GM12878 (cell line): Measurements from ENCODE around the gene SORCS2. TPM values are rescaled to one million over a fixed set of nuclear protein-coding genes. Genes with fewer than 3 reads are reported as not detected.

Source experiments
- ATAC-seq: fragments of 200-7000 bp; cut with Tn5 transposase; 3 replicates; pipeline ENCODE4 v1.9.1; 2020; ENCODE audit warnings: mild to moderate bottlenecking, moderate library complexity
- BruUV-seq: library from RNA; stranded (reverse); fragments of 400-500 nt; replicated peaks from 2 replicates; lab custom pipeline; 2021; lab: Mats Ljungman, UMichigan
- CTCF ChIA-PET: fragments of 300-600 bp; sonication (Branson Sonifier 250); formaldehyde crosslinking; extraction: SDS; loops from one replicate; lab custom pipeline; 2021; ENCODE audit warnings: inconsistent platforms; lab: Yijun Ruan, JAX
- POLR2A ChIA-PET: fragments of 350-600 bp; formaldehyde crosslinking; extraction: SDS; loops from one replicate; lab custom pipeline; 2021; ENCODE audit warnings: inconsistent platforms; lab: Charles Lee
- RAD21 ChIA-PET: fragments of 300-600 bp; sonication (Branson Sonifier 250); formaldehyde crosslinking; loops from one replicate; lab custom pipeline; 2023; ENCODE audit warnings: antibody characterized with exemption; ENCODE audit not compliant: unreplicated experiment; lab: Charles Lee
- SMC1A ChIA-PET: fragments of 300-600 bp; sonication (Branson Sonifier 250); formaldehyde crosslinking; loops from one replicate; lab custom pipeline; 2023; ENCODE audit not compliant: unreplicated experiment, uncharacterized antibody; lab: Charles Lee
- DNase-seq: peaks from one replicate; pipeline ENCODE4 v3.0.0-alpha.2; 2011; ENCODE audit warnings: low read depth, low spot score
- FAIRE-seq: peaks from 3 replicates; lab custom pipeline; 2011; peaks lifted over from hg19 to GRCh38; lab: Jason Lieb, UNC
- H2AFZ ChIP-seq: 2 replicates; pipeline ENCODE4 v1.6.0; 2011; ENCODE audit warnings: low read depth, low read length, control low read depth; ENCODE audit not compliant: control insufficient read depth
- H3K27ac ChIP-seq: 2 replicates; pipeline ENCODE4 v1.5.1; 2011; ENCODE audit warnings: control low read depth; ENCODE audit not compliant: control insufficient read depth, insufficient read depth
- H3K27me3 ChIP-seq, 2 experiments: replicated peaks in 1 of 2; 2 replicates each; pipeline versions ENCODE4 v1.6.0 to v1.6.1; 2011; ENCODE audit warnings: low read length in 1 of 2; ENCODE audit not compliant: control insufficient read depth in 2 of 2, insufficient read depth in 2 of 2
- H3K36me3 ChIP-seq, 2 experiments: 2 replicates each; pipeline ENCODE4 v1.5.1; 2011; ENCODE audit warnings: low read length in 1 of 2; ENCODE audit not compliant: control insufficient read depth in 2 of 2, insufficient read depth in 2 of 2
- H3K4me1 ChIP-seq: 2 replicates; pipeline ENCODE4 v1.6.1; 2011; ENCODE audit warnings: mild to moderate bottlenecking, low read length, moderate library complexity, mixed read lengths; ENCODE audit not compliant: control insufficient read depth, insufficient read depth
- H3K4me2 ChIP-seq: 2 replicates; pipeline ENCODE4 v1.6.0; 2011; ENCODE audit warnings: control low read depth; ENCODE audit not compliant: control insufficient read depth, insufficient read depth
- H3K4me3 ChIP-seq: fragments of 200-600 bp; sonication (generic); 2 replicates; pipeline ENCODE4 v1.5.1; 2016
- H3K79me2 ChIP-seq: 2 replicates; pipeline ENCODE4 v1.6.0; 2011; ENCODE audit warnings: low read length; ENCODE audit not compliant: control insufficient read depth, insufficient read depth
- H3K9ac ChIP-seq: 2 replicates; pipeline ENCODE4 v1.8.0; 2011; ENCODE audit warnings: low read length, control low read depth, mixed read lengths; ENCODE audit not compliant: control insufficient read depth, insufficient read depth
- H3K9me3 ChIP-seq: replicated peaks from 3 replicates; pipeline ENCODE4 v1.5.1; 2011; ENCODE audit warnings: mild to moderate bottlenecking, low read length; ENCODE audit not compliant: control insufficient read depth, insufficient read depth
- H4K20me1 ChIP-seq: 2 replicates; pipeline ENCODE4 v1.6.0; 2011; ENCODE audit not compliant: control insufficient read depth, insufficient read depth
- CREM ChIP-seq: IDR thresholded peaks from 2 replicates; pipeline ENCODE4 v1.6.1; 2014; ENCODE audit warnings: antibody characterized with exemption, low read depth
- MXI1 ChIP-seq: fragments of 150-350 bp; IDR thresholded peaks from 2 replicates; pipeline ENCODE4 v1.6.1; 2011; ENCODE audit warnings: low read depth, mild to moderate bottlenecking, inconsistent platforms, low read length, improper control_type of control experiment
- NFIC ChIP-seq: IDR thresholded peaks from 2 replicates; pipeline ENCODE4 v1.6.1; 2012; ENCODE audit warnings: low read depth, mild to moderate bottlenecking, inconsistent platforms, low read length, moderate library complexity
- POLR2AphosphoS2 ChIP-seq: IDR thresholded peaks from 2 replicates; pipeline ENCODE4 v1.6.1; 2011; ENCODE audit warnings: low read depth, mild to moderate bottlenecking, low read length, improper control_type of control experiment, moderate library complexity
- RAD51 ChIP-seq: fragments of 450-650 bp; IDR thresholded peaks from 2 replicates; pipeline ENCODE4 v1.6.1; 2016; ENCODE audit warnings: moderate library complexity, mild to moderate bottlenecking, inconsistent platforms
- STAT3 ChIP-seq: IDR thresholded peaks from 2 replicates; pipeline ENCODE4 v1.6.1; 2011; ENCODE audit warnings: low read depth, low read length, improper control_type of control experiment
- WGBS: methylation state at CpG from one replicate; pipeline ENCODE4 v1.1.6; 2016; ENCODE audit warnings: low lambda C conversion rate; ENCODE audit not compliant: insufficient replicate concordance, insufficient coverage; ENCODE audit errors: missing lambda C conversion rate; 5-methylcytosine and 5-hydroxymethylcytosine counted together
- in situ Hi-C: fragments of 300-500 bp; cut with MboI; formaldehyde crosslinking; loops from 9 replicates; pipeline ENCODE4 v1.14.3; 2018; ENCODE audit warnings: mixed read lengths
- intact Hi-C: fragments of 100-400 bp; cut with micrococcal nuclease; formaldehyde crosslinking; loops from one replicate; pipeline ENCODE4 v1.14.2; 2022; ENCODE audit not compliant: unreplicated experiment
- polyA plus RNA-seq, 11 experiments: library from polyadenylated mRNA; depleted of rRNA in 4 of 11; unstranded in 6 of 11; stranded (reverse) in 5 of 11; fragments of >200 nt; fragmentation: Nextera tagmentation in 4 of 11; fragmentation: Illumina TruSeq in 1 of 11; extraction: Ambion mirVana in 4 of 11; extraction: Trizol in 1 of 11; gene quantifications; 1 replicate in 1 of 11; 2 replicates in 10 of 11; pipeline versions ENCODE4 v1.2.1 to v1.2.3, GENCODE V29; 2011 to 2016; ENCODE audit warnings: inconsistent platforms in 2 of 11, missing spikeins in 2 of 11, low read depth in 1 of 11
- total RNA-seq, 4 experiments: library from RNA; depleted of rRNA in 3 of 4; stranded (reverse); fragments of >200 nt in 3 of 4; fragmentation: Illumina TruSeq in 1 of 4; extraction: Trizol in 1 of 4; gene quantifications; 2 replicates each; pipeline versions ENCODE4 v1.2.1 to v1.2.3, GENCODE V29; 2013 to 2021
- TF ChIP-seq, protein P1 (sequence below): fragments of 450-650 bp; formaldehyde crosslinking; IDR thresholded peaks from 2 replicates; pipeline ENCODE4 v1.4.0; 2022; ENCODE audit warnings: mild to moderate bottlenecking, moderate library complexity
- TF ChIP-seq, protein P2 (sequence below): fragments of 450-650 bp; IDR thresholded peaks from 2 replicates; pipeline ENCODE4 v1.6.1; 2017; ENCODE audit warnings: borderline replicate concordance

Gene SORCS2
- total and polyA plus RNA-seq, 10 of the 15 experiments (the other 5 are each of a cell fraction or from before 2014, with no cell fraction given), result 0.01 to 0.15 (median 0.05) TPM; not detected in 5

DNA sequence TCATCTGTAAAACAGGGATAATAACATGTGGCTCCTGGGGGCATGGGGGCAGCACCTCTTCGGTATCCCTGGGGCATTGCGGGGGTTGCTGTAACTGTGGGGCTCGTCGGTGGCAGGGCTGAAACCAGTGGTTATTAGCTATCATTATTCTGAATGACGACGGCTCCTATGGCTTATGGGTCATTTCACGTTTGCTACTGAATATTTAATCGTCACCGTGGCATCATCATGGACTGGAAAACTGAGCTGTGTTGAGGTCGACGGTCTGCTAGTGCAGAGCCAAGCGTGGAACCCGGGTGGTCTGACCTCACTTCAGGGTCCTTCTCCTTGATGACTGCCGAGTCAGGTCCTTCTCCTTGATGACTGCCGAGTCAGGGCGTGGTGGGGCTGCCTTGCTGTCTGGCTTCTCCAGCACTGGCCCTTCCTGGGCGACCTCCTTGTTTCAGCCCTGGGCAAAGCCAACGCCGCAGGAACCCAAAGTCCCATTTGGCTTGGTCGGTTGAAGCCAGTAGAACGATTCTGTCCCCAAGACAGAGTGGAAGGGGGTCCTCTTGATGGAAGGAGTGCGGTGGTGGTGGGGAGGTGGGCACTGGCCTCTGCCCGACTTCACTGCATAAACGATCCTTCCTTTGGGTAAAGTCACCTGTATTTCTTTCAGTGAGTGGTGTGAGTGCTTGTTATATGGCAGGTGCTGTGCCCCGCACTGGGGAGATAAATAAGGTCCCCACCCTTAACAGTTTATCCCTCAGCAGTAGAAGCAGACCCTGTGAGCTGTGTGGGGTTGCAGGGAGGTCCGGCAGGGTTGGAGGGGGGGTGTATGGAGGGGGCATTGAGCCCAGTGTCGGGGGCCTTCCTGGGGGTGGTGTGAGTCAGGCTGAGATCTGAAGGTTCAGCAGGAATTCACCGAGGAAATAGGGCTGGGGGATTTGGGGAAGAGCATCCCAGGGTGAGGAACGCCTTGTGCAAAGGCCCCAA lies 201.6 kb downstream of the SORCS2 start:
- H3K4me2 ChIP-seq, result no peak overlapping the region
- H2AFZ ChIP-seq, result no peak overlapping the region
- RAD21 ChIA-PET, result no interaction called here
- intact Hi-C loops, result no loop called here
- no peaks in the 10 kb centered on the region for H3K36me3 ChIP-seq
- no peaks in the 10 kb centered on the region for H3K9me3 ChIP-seq
- ATAC-seq, result no peak
- no peaks in the 10 kb centered on the region for H4K20me1 ChIP-seq
- no peak for DNase-seq
- BruUV-seq, result no TSS peak
- H3K79me2 ChIP-seq, result no peaks in the 10 kb centered on the region
- H3K4me3 ChIP-seq, result no peak overlapping the region
- no peak for TF ChIP-seq MXI1
- TF ChIP-seq RAD51, result no peak
- no peak for TF ChIP-seq POLR2AphosphoS2
- TF ChIP-seq, protein P1, sequence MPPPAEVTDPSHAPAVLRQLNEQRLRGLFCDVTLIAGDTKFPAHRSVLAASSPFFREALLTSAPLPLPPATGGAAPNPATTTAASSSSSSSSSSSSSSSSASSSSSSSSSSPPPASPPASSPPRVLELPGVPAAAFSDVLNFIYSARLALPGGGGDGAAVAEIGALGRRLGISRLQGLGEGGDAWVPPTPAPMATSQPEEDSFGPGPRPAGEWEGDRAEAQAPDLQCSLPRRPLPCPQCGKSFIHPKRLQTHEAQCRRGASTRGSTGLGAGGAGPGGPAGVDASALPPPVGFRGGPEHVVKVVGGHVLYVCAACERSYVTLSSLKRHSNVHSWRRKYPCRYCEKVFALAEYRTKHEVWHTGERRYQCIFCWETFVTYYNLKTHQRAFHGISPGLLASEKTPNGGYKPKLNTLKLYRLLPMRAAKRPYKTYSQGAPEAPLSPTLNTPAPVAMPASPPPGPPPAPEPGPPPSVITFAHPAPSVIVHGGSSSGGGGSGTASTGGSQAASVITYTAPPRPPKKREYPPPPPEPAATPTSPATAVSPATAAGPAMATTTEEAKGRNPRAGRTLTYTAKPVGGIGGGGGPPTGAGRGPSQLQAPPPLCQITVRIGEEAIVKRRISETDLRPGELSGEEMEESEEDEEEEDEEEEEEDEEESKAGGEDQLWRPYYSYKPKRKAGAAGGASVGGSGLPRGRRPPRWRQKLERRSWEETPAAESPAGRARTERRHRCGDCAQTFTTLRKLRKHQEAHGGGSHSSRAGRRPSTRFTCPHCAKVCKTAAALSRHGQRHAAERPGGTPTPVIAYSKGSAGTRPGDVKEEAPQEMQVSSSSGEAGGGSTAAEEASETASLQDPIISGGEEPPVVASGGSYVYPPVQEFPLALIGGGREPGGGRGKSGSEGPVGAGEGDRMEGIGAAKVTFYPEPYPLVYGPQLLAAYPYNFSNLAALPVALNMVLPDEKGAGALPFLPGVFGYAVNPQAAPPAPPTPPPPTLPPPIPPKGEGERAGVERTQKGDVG (CRISPR knock-in tag), result no peak
- TF ChIP-seq NFIC, result no peak
- no peak for TF ChIP-seq STAT3
- TF ChIP-seq CREM, result no peak
- TF ChIP-seq, protein P2, sequence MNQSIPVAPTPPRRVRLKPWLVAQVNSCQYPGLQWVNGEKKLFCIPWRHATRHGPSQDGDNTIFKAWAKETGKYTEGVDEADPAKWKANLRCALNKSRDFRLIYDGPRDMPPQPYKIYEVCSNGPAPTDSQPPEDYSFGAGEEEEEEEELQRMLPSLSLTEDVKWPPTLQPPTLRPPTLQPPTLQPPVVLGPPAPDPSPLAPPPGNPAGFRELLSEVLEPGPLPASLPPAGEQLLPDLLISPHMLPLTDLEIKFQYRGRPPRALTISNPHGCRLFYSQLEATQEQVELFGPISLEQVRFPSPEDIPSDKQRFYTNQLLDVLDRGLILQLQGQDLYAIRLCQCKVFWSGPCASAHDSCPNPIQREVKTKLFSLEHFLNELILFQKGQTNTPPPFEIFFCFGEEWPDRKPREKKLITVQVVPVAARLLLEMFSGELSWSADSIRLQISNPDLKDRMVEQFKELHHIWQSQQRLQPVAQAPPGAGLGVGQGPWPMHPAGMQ, result no peak
- TF ChIP-seq, all 136 proteins: peak for 0
- FAIRE-seq, result no peak
- in situ Hi-C loops, result no loop called here
- no peak overlapping the region for H3K27ac ChIP-seq
- SMC1A ChIA-PET, result no interaction called here
- CTCF ChIA-PET, result no interaction called here
- no peaks in the 10 kb centered on the region; a peak in 1 of 4 replicates for H3K27me3 ChIP-seq
- H3K4me1 ChIP-seq, result no peaks in the 10 kb centered on the region
- no peak overlapping the region for H3K9ac ChIP-seq
- 26% methylated on average over 29 of the region's 29 CpGs for WGBS
- POLR2A ChIA-PET, result no interaction called here
